Progenitor cell of endocrine pancreas (in vitro differentiated cells): ENCODE results near the gene DAAM2. TPM values are rescaled to one million over a fixed set of nuclear protein-coding genes. Genes with fewer than 3 reads are reported as not detected.

Experiments
- DNase-seq: peaks from one replicate; pipeline ENCODE4 v3.0.0; 2021; ENCODE audit warnings: low spot score; ENCODE audit not compliant: unreplicated experiment
- H3K27ac Mint-ChIP-seq: 2 replicates; pipeline ENCODE4 v1.8.0; 2021; ENCODE audit warnings: mild to moderate bottlenecking, moderate library complexity, mixed read lengths
- H3K27me3 Mint-ChIP-seq: 2 replicates; pipeline ENCODE4 v1.8.0; 2021; ENCODE audit warnings: mixed read lengths
- H3K36me3 Mint-ChIP-seq: 2 replicates; pipeline ENCODE4 v1.8.0; 2022; ENCODE audit warnings: mixed read lengths; ENCODE audit not compliant: insufficient read depth
- H3K4me1 Mint-ChIP-seq: 2 replicates; pipeline ENCODE4 v1.8.0; 2021; ENCODE audit warnings: low read depth, mixed read lengths
- H3K4me3 Mint-ChIP-seq: 2 replicates; pipeline ENCODE4 v1.8.0; 2021; ENCODE audit warnings: low read depth, mild to moderate bottlenecking, moderate library complexity, mixed read lengths
- H3K9me3 Mint-ChIP-seq: 2 replicates; pipeline ENCODE4 v1.8.0; 2021; ENCODE audit warnings: low read depth, mixed read lengths
- total RNA-seq: library from RNA; stranded (reverse); gene quantifications from 2 replicates; pipeline ENCODE4 v1.2.1, GENCODE V29; 2021
- TF ChIP-seq, protein P1 (sequence below): fragments of 200-600 bp; sonication (generic); IDR thresholded peaks from one replicate; pipeline ENCODE4 v1.5.0; 2021; ENCODE audit warnings: antibody characterized with exemption, mild to moderate bottlenecking; ENCODE audit not compliant: unreplicated experiment

Gene DAAM2
- total RNA-seq, 1 donor from 2014 or later, result 6.3 TPM

DNA sequence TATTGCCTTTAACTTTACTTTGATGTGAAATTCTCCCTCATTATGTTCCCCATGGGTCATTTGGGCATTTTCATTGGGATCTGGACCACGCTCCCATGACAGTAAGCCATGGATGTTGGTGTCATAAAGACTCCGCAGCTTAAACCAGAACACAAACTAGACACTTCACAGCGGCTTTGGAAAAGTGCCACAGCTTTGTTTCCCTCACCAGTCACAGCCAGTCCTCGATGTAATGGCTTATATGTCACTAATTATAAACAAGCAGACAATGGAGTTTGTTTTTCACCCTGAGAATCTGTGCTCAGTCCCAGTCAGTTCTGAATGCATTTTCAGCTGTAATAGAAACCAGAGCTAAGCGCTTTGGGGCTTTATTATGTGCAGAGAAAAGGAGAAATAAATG is 23.2 kb upstream of the DAAM2 start:
- TF ChIP-seq, protein P1, sequence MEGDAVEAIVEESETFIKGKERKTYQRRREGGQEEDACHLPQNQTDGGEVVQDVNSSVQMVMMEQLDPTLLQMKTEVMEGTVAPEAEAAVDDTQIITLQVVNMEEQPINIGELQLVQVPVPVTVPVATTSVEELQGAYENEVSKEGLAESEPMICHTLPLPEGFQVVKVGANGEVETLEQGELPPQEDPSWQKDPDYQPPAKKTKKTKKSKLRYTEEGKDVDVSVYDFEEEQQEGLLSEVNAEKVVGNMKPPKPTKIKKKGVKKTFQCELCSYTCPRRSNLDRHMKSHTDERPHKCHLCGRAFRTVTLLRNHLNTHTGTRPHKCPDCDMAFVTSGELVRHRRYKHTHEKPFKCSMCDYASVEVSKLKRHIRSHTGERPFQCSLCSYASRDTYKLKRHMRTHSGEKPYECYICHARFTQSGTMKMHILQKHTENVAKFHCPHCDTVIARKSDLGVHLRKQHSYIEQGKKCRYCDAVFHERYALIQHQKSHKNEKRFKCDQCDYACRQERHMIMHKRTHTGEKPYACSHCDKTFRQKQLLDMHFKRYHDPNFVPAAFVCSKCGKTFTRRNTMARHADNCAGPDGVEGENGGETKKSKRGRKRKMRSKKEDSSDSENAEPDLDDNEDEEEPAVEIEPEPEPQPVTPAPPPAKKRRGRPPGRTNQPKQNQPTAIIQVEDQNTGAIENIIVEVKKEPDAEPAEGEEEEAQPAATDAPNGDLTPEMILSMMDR, result no peak
- Mint-ChIP-seq H3K4me3 (no peak overlapping the region), H3K9me3 (no peaks in the 10 kb centered on the region), H3K27ac (no peak overlapping the region), H3K27me3 (peaks cover 5% of the 10 kb centered on the region), H3K36me3 (no peaks in the 10 kb centered on the region), H3K4me1 (no peaks in the 10 kb centered on the region)
- DNase-seq, result no peak

DNA sequence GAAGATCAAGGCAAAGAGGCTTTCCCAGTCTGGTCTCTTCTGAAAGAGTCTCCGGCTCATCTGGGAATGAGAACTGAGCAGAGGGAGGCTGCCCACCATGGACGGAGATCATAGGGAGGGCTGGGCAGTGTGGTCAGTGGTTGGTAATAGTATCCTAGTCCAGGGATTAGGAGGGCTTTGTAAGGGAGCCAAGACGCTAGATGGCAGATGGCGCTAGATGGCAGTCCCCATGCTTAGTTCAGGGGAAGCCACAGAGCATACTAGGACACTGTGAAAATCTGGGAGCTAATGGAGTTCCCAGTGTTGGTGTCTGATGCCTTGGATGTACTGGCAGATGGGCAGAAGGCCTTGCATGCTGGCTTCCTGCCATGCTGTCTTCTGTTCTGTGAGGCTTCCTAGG is 21.7 kb upstream of the DAAM2 start:
- no peak for DNase-seq

DNA sequence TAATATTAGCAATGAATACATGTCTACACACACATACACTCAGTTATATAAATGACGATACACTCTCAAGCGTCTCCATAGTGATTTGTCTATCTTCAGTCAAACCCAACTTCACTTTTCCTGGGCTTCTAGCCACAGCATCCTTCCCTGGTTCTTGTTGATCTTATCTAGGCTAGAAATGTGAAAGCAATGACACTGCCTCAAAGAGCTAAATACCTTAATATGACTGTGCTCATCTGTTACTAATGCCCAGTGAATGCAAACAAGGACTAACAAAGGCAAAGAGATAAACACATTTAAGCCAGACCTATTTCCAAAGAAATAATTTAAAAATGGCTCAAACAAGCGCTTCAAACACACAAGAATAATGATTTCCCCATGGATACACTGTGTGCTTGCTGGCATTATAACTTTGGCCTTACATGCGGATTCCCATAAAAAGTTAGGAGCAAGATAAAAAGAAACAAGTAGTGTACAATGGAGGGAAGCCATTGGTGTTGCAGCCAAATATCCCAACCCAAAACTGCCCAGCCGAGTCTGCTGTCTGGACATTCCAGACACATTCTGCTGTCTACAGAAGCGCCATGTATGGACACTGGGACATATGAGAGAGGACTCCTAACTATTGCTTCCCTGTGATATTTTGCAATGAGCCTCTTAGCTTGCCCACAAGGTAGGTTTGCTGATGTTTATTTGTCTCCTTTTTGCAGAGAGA is 19.5 kb upstream of the DAAM2 start:
- peaks cover 5% of the 10 kb centered on the region for H3K27me3 Mint-ChIP-seq

More for the DNA sequence above, 21.7 kb upstream of the DAAM2 start:
- Mint-ChIP-seq H3K27me3 (peaks cover 5% of the 10 kb centered on the region), H3K4me3 (no peak overlapping the region), H3K36me3 (no peaks in the 10 kb centered on the region), H3K9me3 (no peaks in the 10 kb centered on the region), H3K27ac (no peak overlapping the region), H3K4me1 (no peaks in the 10 kb centered on the region)
- TF ChIP-seq, protein P1, result no peak

DNA sequence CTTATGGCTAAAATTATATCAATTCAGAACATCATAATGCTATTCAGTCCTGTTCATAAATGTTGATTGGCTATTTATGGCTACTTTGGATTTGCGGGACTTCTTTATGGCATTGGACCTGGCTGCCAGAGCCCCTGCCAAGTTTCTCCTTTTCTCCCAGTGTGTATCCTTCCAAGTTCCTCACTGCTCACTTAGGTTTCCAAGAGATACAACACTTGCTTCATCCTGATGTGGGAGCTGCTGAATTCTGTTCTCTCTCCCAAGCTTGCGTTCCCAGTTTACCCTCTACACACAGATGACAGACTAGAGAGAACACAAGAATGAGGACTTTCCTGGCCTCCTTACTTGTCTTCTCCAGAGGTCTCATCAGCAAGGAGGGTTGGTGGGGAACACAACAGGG is 18.4 kb upstream of the DAAM2 start:
- no peak overlapping the region for H3K27ac Mint-ChIP-seq
- no peaks in the 10 kb centered on the region for H3K4me1 Mint-ChIP-seq
- H3K36me3 Mint-ChIP-seq, result no peaks in the 10 kb centered on the region
- H3K9me3 Mint-ChIP-seq, result no peaks in the 10 kb centered on the region
- H3K27me3 Mint-ChIP-seq, result peaks cover 5% of the 10 kb centered on the region
- no peak for DNase-seq
- H3K4me3 Mint-ChIP-seq, result no peak overlapping the region
- TF ChIP-seq, protein P1, result no peak

More for the DNA sequence above, 19.5 kb upstream of the DAAM2 start:
- TF ChIP-seq, protein P1, result no peak
- Mint-ChIP-seq H3K27ac (no peak overlapping the region), H3K4me3 (no peak overlapping the region), H3K36me3 (no peaks in the 10 kb centered on the region), H3K9me3 (no peaks in the 10 kb centered on the region), H3K4me1 (no peaks in the 10 kb centered on the region)
- DNase-seq, result no peak

DNA sequence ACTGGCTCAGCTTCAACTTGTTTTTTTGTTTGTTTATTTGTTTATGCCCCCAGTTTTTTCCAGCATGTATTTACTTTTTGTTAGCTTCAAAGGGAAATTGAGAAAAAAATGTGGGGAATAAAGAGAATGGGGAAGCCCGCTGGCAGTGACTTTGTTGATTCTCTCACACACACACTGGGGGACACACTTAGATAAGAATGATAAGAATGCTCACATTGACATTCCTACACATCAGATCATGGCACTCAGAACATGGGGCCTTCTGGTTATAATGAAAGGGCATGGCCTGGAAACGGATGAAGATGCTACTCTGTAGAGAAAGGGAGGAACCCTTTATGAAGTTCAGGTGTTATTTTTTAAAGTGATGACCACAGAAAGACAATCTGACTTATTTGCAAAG is 15.6 kb upstream of the DAAM2 start:
- Mint-ChIP-seq H3K27ac (no peak overlapping the region), H3K36me3 (no peaks in the 10 kb centered on the region), H3K4me3 (no peak overlapping the region), H3K9me3 (no peaks in the 10 kb centered on the region), H3K27me3 (no peaks in the 10 kb centered on the region), H3K4me1 (no peaks in the 10 kb centered on the region)
- TF ChIP-seq, protein P1, result no peak
- no peak for DNase-seq
